HCT116 (cell line): Measurements from ENCODE around the gene ZBTB6. TPM values are rescaled to one million over a fixed set of nuclear protein-coding genes. Genes with fewer than 3 reads are reported as not detected.

Source experiments
- ATAC-seq: fragments of 200-7000 bp; cut with Tn5 transposase; 2 replicates; pipeline ENCODE4 v1.9.1; 2020; ENCODE audit warnings: mild to moderate bottlenecking, moderate library complexity
- BruUV-seq: library from RNA; stranded (reverse); fragments of 400-500 nt; replicated peaks from 2 replicates; lab custom pipeline; 2021; lab: Mats Ljungman, UMichigan
- CTCF ChIA-PET: fragments of 300-600 bp; sonication (Branson Sonifier 250); formaldehyde crosslinking; loops from one replicate; lab custom pipeline; 2021; ENCODE audit warnings: antibody characterized with exemption; lab: Charles Lee
- POLR2A ChIA-PET: fragments of 300-600, 350-600 bp; sonication (Branson Sonifier 250); formaldehyde crosslinking; loops from one replicate; lab custom pipeline; 2021; ENCODE audit warnings: antibody characterized with exemption; lab: Charles Lee
- RAD21 ChIA-PET, 2 experiments: fragments of 300-600 bp; sonication (Branson Sonifier 250); formaldehyde crosslinking; loops; one replicate each; lab custom pipeline; 2023; ENCODE audit warnings: low total read pairs in 2 of 2; ENCODE audit not compliant: uncharacterized antibody in 2 of 2, unreplicated experiment in 2 of 2, low non-redundant PET in 1 of 2; lab: Charles Lee
- DNase-seq: peaks from one replicate; pipeline ENCODE4 v3.0.0-alpha.2; 2010; ENCODE audit warnings: low read depth, low spot score
- H2AFZ ChIP-seq: fragments of 200-600 bp; shearing (Covaris generic), sonication (generic); 2 replicates; pipeline ENCODE4 v1.6.1; 2017; ENCODE audit warnings: low read depth, mixed run types, mixed read lengths, antibody characterized with exemption, low read length; ENCODE audit not compliant: poor library complexity, severe bottlenecking
- H3K27ac ChIP-seq: 2 replicates; pipeline ENCODE4 v1.5.1; 2012; ENCODE audit warnings: low read depth, low read length
- H3K27me3 ChIP-seq: fragments of 200-600 bp; sonication (generic); 2 replicates; pipeline ENCODE4 v1.6.1; 2016; ENCODE audit warnings: mixed run types, low read length, mixed read lengths; ENCODE audit not compliant: insufficient read depth
- H3K36me3 ChIP-seq, 2 experiments: fragments of 200-500 bp in 1 of 2; fragments of 200-600 bp in 1 of 2; sonication (Bioruptor generic) in 1 of 2; sonication (generic) in 1 of 2; 2 replicates each; pipeline versions ENCODE4 v1.5.1 to v1.6.1; 2014 to 2016; ENCODE audit warnings: low read length in 2 of 2, inconsistent platforms in 1 of 2, mixed read lengths in 1 of 2, mixed run types in 1 of 2; ENCODE audit not compliant: insufficient read depth in 2 of 2, control insufficient read depth in 1 of 2
- H3K4me1 ChIP-seq, 2 experiments: fragments of 200-600 bp in 1 of 2; sonication (generic) in 1 of 2; 2 replicates each; pipeline versions ENCODE4 v1.5.1 to v1.6.1; 2012 to 2017; ENCODE audit warnings: low read length in 2 of 2, inconsistent platforms in 1 of 2, mild to moderate bottlenecking in 1 of 2, mixed read lengths in 1 of 2, mixed run types in 1 of 2, moderate library complexity in 1 of 2; ENCODE audit not compliant: insufficient read depth in 2 of 2, control insufficient read depth in 1 of 2
- H3K4me2 ChIP-seq: fragments of 200-600 bp; sonication (generic); 2 replicates; pipeline ENCODE4 v1.6.1; 2017; ENCODE audit warnings: mixed run types, low read length, mixed read lengths
- H3K4me3 ChIP-seq, 2 experiments: fragments of 200-600 bp in 1 of 2; sonication (generic) in 1 of 2; replicated peaks in 1 of 2; 2 replicates each; pipeline ENCODE4 v1.5.1; 2011 to 2016; ENCODE audit warnings: low read length in 2 of 2, control low read depth in 1 of 2, low read depth in 1 of 2, mild to moderate bottlenecking in 1 of 2, mixed read lengths in 1 of 2, mixed run types in 1 of 2
- H3K79me2 ChIP-seq: fragments of 200-600 bp; sonication (generic); 2 replicates; pipeline ENCODE4 v1.6.1; 2017; ENCODE audit warnings: mild to moderate bottlenecking, mixed run types, low read length, moderate library complexity, mixed read lengths; ENCODE audit not compliant: insufficient read depth
- H3K9ac ChIP-seq: fragments of 200-600 bp; sonication (generic); 2 replicates; pipeline ENCODE4 v1.6.1; 2016; ENCODE audit warnings: low read length, mixed read lengths
- H3K9me2 ChIP-seq: fragments of 200-600 bp; sonication (generic), shearing (Covaris generic); 2 replicates; pipeline ENCODE4 v1.6.1; 2017; ENCODE audit warnings: mixed run types, mild to moderate bottlenecking, moderate library complexity; ENCODE audit not compliant: insufficient read depth
- H3K9me3 ChIP-seq, 2 experiments: fragments of 200-500 bp in 1 of 2; fragments of 200-600 bp in 1 of 2; sonication (Bioruptor generic) in 1 of 2; sonication (generic) in 1 of 2; 2 replicates each; pipeline ENCODE4 v1.6.1; 2014 to 2017; ENCODE audit warnings: low read length in 2 of 2, mixed read lengths in 2 of 2, inconsistent platforms in 1 of 2, low read depth in 1 of 2, mild to moderate bottlenecking in 1 of 2, mixed run types in 1 of 2, moderate library complexity in 1 of 2; ENCODE audit not compliant: control insufficient read depth in 1 of 2, insufficient read depth in 1 of 2
- H4K20me1 ChIP-seq: fragments of 200-600 bp; sonication (generic), shearing (Covaris generic); 2 replicates; pipeline ENCODE4 v1.6.1; 2017; ENCODE audit warnings: mixed run types, mild to moderate bottlenecking, moderate library complexity; ENCODE audit not compliant: insufficient read depth
- CBX3 ChIP-seq: IDR thresholded peaks from 2 replicates; pipeline ENCODE4 v1.6.1; 2012; ENCODE audit warnings: low read depth
- CEBPB ChIP-seq: IDR thresholded peaks from 2 replicates; pipeline ENCODE4 v1.6.1; 2012; ENCODE audit warnings: low read depth
- EGR1 ChIP-seq: IDR thresholded peaks from 2 replicates; pipeline ENCODE4 v1.6.1; 2012; ENCODE audit warnings: low read depth
- EZH2 ChIP-seq: fragments of 200-600 bp; sonication (generic); IDR thresholded peaks from 2 replicates; pipeline ENCODE4 v1.6.1; 2017; ENCODE audit warnings: antibody characterized with exemption, mixed run types
- EZH2phosphoT487 ChIP-seq: fragments of 200-600 bp; IDR thresholded peaks from 2 replicates; pipeline ENCODE4 v1.6.1; 2018; ENCODE audit warnings: antibody characterized with exemption, borderline replicate concordance
- FOSL1 ChIP-seq: IDR thresholded peaks from 2 replicates; pipeline ENCODE4 v1.6.1; 2012; ENCODE audit warnings: low read depth
- JUND ChIP-seq: IDR thresholded peaks from 2 replicates; pipeline ENCODE4 v1.6.1; 2012
- POLR2A ChIP-seq: IDR thresholded peaks from 2 replicates; pipeline ENCODE4 v1.7.0; 2011; ENCODE audit warnings: borderline replicate concordance; ENCODE audit not compliant: insufficient read depth, insufficient read length; ENCODE audit errors: extremely low read depth
- POLR2AphosphoS5 ChIP-seq: IDR thresholded peaks from 2 replicates; pipeline ENCODE4 v1.6.1; 2011; ENCODE audit warnings: mild to moderate bottlenecking, low read depth, low read length, moderate library complexity
- RAD21 ChIP-seq: IDR thresholded peaks from 2 replicates; pipeline ENCODE4 v1.6.1; 2012; ENCODE audit warnings: low read depth, mild to moderate bottlenecking
- SIN3A ChIP-seq: IDR thresholded peaks from 2 replicates; pipeline ENCODE4 v1.6.1; 2012; ENCODE audit warnings: low read depth
- SP1 ChIP-seq: IDR thresholded peaks from 2 replicates; pipeline ENCODE4 v1.6.1; 2012; ENCODE audit warnings: low read depth
- SRF ChIP-seq: IDR thresholded peaks from 2 replicates; pipeline ENCODE4 v1.6.1; 2012; ENCODE audit warnings: low read depth
- TCF7L2 ChIP-seq: IDR thresholded peaks from 2 replicates; pipeline ENCODE4 v1.7.0; 2011; ENCODE audit warnings: borderline replicate concordance, inconsistent platforms; ENCODE audit not compliant: insufficient read depth, insufficient read length; ENCODE audit errors: extremely low read depth
- YY1 ChIP-seq: IDR thresholded peaks from 2 replicates; pipeline ENCODE4 v1.6.1; 2011; ENCODE audit warnings: low read length, low read depth, moderate library complexity, mild to moderate bottlenecking; ENCODE audit not compliant: insufficient replicate concordance; ENCODE audit errors: extremely low read depth
- ZFX ChIP-seq: fragments of 450-650 bp; IDR thresholded peaks from 2 replicates; pipeline ENCODE4 v1.6.1; 2017
- ZNF274 ChIP-seq: fragments of 200-500 bp; sonication (Bioruptor generic); IDR thresholded peaks from 2 replicates; pipeline ENCODE4 v1.6.1; 2014; ENCODE audit warnings: mild to moderate bottlenecking, low read depth, low read length, inconsistent platforms
- intact Hi-C: fragments of 100-400 bp; cut with micrococcal nuclease; formaldehyde crosslinking; loops from 2 replicates; pipeline ENCODE4 v1.10.0; 2022
- total RNA-seq: library from RNA; stranded (reverse); gene quantifications from one replicate; pipeline ENCODE4 v1.2.1, GENCODE V29; 2021; ENCODE audit not compliant: unreplicated experiment
- TF ChIP-seq, protein P1 (sequence below): IDR thresholded peaks from 2 replicates; pipeline ENCODE4 v1.6.1; 2012
- TF ChIP-seq, protein P2 (sequence below): IDR thresholded peaks from 2 replicates; pipeline ENCODE4 v1.6.1; 2012
- TF ChIP-seq, protein P3 (sequence below), 3 experiments: fragments of 200-600 bp in 1 of 3; sonication (generic) in 1 of 3; IDR thresholded peaks in 2 of 3; conservative IDR thresholded peaks in 1 of 3; 2 replicates each; pipeline ENCODE4 v1.5.1; 2012 to 2017; ENCODE audit warnings: low read depth in 2 of 3, low read length in 2 of 3, antibody characterized with exemption in 1 of 3, borderline replicate concordance in 1 of 3, control low read depth in 1 of 3, mild to moderate bottlenecking in 1 of 3, mixed read lengths in 1 of 3, mixed run types in 1 of 3, moderate library complexity in 1 of 3; ENCODE audit not compliant: insufficient read depth in 1 of 3
- TF ChIP-seq, protein P4 (sequence below): IDR thresholded peaks from 2 replicates; pipeline ENCODE4 v1.6.1; 2012; ENCODE audit warnings: low read depth

Gene ZBTB6
- total RNA-seq, 1 experiment from 2014 or later = 12.3 TPM

DNA sequence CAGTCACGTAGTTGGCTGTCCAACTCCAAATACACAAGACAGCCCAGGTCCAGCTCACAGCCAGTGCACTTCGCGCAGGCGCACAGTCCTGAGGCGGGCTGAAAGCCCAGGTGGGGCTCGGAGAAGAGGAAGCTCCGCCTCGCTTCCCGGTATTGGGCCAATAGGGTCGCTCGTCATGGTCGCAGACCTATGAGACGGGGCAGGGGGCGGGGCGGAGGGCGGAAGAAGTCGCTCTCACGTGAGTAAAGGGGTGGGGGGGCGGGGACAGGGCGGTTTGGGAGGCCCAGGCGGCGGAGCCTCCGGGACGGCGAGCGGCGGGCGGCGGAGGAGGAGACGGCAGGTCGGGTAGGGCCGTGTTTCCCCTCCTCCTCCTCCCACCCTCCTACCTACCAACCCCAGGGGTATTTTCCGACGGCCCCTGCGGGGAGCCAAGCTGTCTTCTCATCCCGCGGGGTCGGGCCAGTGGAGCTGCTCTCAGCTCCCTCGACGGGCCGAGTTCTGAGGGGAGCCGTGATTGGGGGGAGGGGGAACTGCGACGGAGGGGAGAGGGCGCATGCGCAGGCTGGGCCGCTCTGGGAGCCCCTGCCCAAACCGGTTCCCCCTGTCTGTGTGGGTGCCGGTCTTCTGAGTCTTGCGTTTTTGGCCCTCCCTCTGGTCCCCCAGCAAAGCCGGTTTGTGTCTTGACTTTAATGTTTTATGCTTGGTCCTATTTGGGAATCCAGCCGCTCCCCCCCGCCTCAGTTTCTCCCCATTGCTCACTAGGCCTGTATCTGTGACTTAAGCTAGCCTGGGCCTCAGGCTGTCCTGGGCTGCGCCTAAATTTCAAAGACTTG, 27.8 kb upstream of the ZBTB6 start, which contains the start of gene RABGAP1:
Gene RABGAP1, plus strand, starts transcription at position 272 of the 833 bp plus-strand sequence. CDS start 16,040 bp downstream, outside the sequence.
- H2AFZ ChIP-seq = no peak within 1 kb of the TSS
- peaks cover 7 to 23% of the 10 kb centered on the region in 2 experiments; a peak in 3 of 4 replicates for H3K4me1 ChIP-seq
- ChIA-PET CTCF (interaction anchor here (1.0 to 1.1 kb wide), 2 partner anchors 9 to 28 kb away, joined by 4 to 5 read pairs; partner anchors contain the start of genes ZBTB26 and ZBTB6), POLR2A (interaction anchor here (0.7 to 1.7 kb wide), 7 partner anchors 9 to 152 kb away, joined by 3 to 25 read pairs (median 5); partner anchors contain the start of genes RC3H2, ZBTB26 and ZBTB6), RAD21 (interaction anchor here (0.6 to 1.2 kb wide), 2 partner anchors 9 to 118 kb away, joined by 3 to 4 read pairs; partner anchors contain the start of gene ZBTB26 (in 1 of the 2))
- intact Hi-C loops = loop anchor here (2.0 kb wide), 1 partner anchor 28 kb away; the partner anchor contains the start of gene ZBTB6
- no peaks in the 10 kb centered on the region for H3K9me2 ChIP-seq
- H3K4me2 ChIP-seq = peak within 1 kb of the TSS; percentile 93
- peak within 1 kb of the TSS; percentile 72 for H3K27ac ChIP-seq
- H4K20me1 ChIP-seq = no peaks in the 10 kb centered on the region
- no peaks in the 10 kb centered on the region for H3K27me3 ChIP-seq
- H3K79me2 ChIP-seq = peaks cover 65% of the 10 kb centered on the region
- H3K9me3 ChIP-seq = no peaks in the 10 kb centered on the region
- peak; percentile 97 for ATAC-seq
- H3K36me3 ChIP-seq = peaks cover 4 to 10% of the 10 kb centered on the region in 2 experiments; a peak in 2 of 4 replicates
- no TSS peak for BruUV-seq
- H3K4me3 ChIP-seq = peak within 1 kb of the TSS; percentile 83 to 85
- H3K9ac ChIP-seq = peak within 1 kb of the TSS; percentile 83
- DNase-seq = peak; percentile 96
- TF ChIP-seq EZH2 (no peak), TCF7L2 (peak; percentile 48), POLR2A (no peak), EGR1 (0 out of 2 replicates have a peak, but pooled peaks have one; percentile 14), EZH2phosphoT487 (no peak), CEBPB (no peak), POLR2AphosphoS5 (peak; percentile 90), SRF (no peak), SP1 (peak; percentile 81), ZFX (peak; percentile 71), SIN3A (no peak), ZNF274 (no peak), CBX3 (no peak; the same call in 1 of the 2 replicates), JUND (no peak), YY1 (no peak), RAD21 (no peak), FOSL1 (no peak)
- TF ChIP-seq, protein P1, sequence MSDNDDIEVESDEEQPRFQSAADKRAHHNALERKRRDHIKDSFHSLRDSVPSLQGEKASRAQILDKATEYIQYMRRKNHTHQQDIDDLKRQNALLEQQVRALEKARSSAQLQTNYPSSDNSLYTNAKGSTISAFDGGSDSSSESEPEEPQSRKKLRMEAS = 0 out of 2 replicates have a peak, but pooled peaks have one; percentile 34
- TF ChIP-seq, protein P2, sequence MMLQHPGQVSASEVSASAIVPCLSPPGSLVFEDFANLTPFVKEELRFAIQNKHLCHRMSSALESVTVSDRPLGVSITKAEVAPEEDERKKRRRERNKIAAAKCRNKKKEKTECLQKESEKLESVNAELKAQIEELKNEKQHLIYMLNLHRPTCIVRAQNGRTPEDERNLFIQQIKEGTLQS = no peak
- TF ChIP-seq, protein P3, sequence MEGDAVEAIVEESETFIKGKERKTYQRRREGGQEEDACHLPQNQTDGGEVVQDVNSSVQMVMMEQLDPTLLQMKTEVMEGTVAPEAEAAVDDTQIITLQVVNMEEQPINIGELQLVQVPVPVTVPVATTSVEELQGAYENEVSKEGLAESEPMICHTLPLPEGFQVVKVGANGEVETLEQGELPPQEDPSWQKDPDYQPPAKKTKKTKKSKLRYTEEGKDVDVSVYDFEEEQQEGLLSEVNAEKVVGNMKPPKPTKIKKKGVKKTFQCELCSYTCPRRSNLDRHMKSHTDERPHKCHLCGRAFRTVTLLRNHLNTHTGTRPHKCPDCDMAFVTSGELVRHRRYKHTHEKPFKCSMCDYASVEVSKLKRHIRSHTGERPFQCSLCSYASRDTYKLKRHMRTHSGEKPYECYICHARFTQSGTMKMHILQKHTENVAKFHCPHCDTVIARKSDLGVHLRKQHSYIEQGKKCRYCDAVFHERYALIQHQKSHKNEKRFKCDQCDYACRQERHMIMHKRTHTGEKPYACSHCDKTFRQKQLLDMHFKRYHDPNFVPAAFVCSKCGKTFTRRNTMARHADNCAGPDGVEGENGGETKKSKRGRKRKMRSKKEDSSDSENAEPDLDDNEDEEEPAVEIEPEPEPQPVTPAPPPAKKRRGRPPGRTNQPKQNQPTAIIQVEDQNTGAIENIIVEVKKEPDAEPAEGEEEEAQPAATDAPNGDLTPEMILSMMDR (IDR thresholded peaks at IDR 0.05 in 2 of 3, conservative IDR thresholded peaks at IDR 0.05 in 1 of 3; ENCODE audit: borderline replicate concordance in 1 of 3, insufficient read depth in 1 of 3, low read depth in 2 of 3, low read length in 2 of 3) = no peak
- TF ChIP-seq, protein P4, sequence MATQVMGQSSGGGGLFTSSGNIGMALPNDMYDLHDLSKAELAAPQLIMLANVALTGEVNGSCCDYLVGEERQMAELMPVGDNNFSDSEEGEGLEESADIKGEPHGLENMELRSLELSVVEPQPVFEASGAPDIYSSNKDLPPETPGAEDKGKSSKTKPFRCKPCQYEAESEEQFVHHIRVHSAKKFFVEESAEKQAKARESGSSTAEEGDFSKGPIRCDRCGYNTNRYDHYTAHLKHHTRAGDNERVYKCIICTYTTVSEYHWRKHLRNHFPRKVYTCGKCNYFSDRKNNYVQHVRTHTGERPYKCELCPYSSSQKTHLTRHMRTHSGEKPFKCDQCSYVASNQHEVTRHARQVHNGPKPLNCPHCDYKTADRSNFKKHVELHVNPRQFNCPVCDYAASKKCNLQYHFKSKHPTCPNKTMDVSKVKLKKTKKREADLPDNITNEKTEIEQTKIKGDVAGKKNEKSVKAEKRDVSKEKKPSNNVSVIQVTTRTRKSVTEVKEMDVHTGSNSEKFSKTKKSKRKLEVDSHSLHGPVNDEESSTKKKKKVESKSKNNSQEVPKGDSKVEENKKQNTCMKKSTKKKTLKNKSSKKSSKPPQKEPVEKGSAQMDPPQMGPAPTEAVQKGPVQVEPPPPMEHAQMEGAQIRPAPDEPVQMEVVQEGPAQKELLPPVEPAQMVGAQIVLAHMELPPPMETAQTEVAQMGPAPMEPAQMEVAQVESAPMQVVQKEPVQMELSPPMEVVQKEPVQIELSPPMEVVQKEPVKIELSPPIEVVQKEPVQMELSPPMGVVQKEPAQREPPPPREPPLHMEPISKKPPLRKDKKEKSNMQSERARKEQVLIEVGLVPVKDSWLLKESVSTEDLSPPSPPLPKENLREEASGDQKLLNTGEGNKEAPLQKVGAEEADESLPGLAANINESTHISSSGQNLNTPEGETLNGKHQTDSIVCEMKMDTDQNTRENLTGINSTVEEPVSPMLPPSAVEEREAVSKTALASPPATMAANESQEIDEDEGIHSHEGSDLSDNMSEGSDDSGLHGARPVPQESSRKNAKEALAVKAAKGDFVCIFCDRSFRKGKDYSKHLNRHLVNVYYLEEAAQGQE = no peak
